Caco-2 (cell line): ENCODE measurements around the gene POLR1A. TPM values are rescaled to one million over a fixed set of nuclear protein-coding genes. Genes with fewer than 3 reads are reported as not detected.

Experiments used
- BruUV-seq: library from RNA; stranded (reverse); fragments of 400-500 nt; replicated peaks from 2 replicates; lab custom pipeline; 2021; lab: Mats Ljungman, UMichigan
- CTCF ChIA-PET: fragments of 300-600 bp; sonication (Branson Sonifier 250); formaldehyde crosslinking; loops from one replicate; lab custom pipeline; 2022; ENCODE audit warnings: antibody characterized with exemption; lab: Charles Lee
- POLR2A ChIA-PET: fragments of 300-600 bp; sonication (Branson Sonifier 250); formaldehyde crosslinking; loops from one replicate; lab custom pipeline; 2022; ENCODE audit warnings: antibody characterized with exemption; lab: Charles Lee
- DNase-seq, 2 experiments: peaks; one replicate each; pipeline versions ENCODE4 v3.0.0 to v3.0.0-alpha.2; 2020 to 2022
- H3K27me3 ChIP-seq: replicated peaks from 2 replicates; pipeline ENCODE4 v1.6.0; 2011; ENCODE audit warnings: low read length; ENCODE audit not compliant: control insufficient read depth, insufficient read depth
- H3K36me3 ChIP-seq: 2 replicates; pipeline ENCODE4 v1.5.1; 2011; ENCODE audit warnings: low read length; ENCODE audit not compliant: control insufficient read depth, insufficient read depth
- H3K4me1 ChIP-seq: fragments of 250-450 bp; sonication (Bioruptor Pico); 2 replicates; pipeline ENCODE4 v1.5.1; 2020; ENCODE audit warnings: mild to moderate bottlenecking
- H3K4me3 ChIP-seq: 2 replicates; pipeline ENCODE4 v1.5.1; 2011; ENCODE audit warnings: low read depth, mild to moderate bottlenecking, control low read depth, low read length
- H3K9me3 ChIP-seq: fragments of 250-450 bp; sonication (Bioruptor Pico); 2 replicates; pipeline ENCODE4 v1.5.1; 2020; ENCODE audit warnings: mild to moderate bottlenecking, moderate library complexity
- H3K27ac Mint-ChIP-seq: one replicate; pipeline ENCODE4 v1.8.0; 2022; ENCODE audit warnings: mixed read lengths; ENCODE audit not compliant: unreplicated experiment
- H3K27me3 Mint-ChIP-seq: one replicate; pipeline ENCODE4 v1.8.0; 2022; ENCODE audit warnings: mixed read lengths; ENCODE audit not compliant: insufficient read depth, unreplicated experiment
- H3K36me3 Mint-ChIP-seq: one replicate; pipeline ENCODE4 v1.8.0; 2022; ENCODE audit warnings: mild to moderate bottlenecking, mixed read lengths; ENCODE audit not compliant: insufficient read depth, unreplicated experiment
- H3K4me1 Mint-ChIP-seq: one replicate; pipeline ENCODE4 v1.8.0; 2022; ENCODE audit warnings: low read depth, mixed read lengths; ENCODE audit not compliant: unreplicated experiment
- H3K4me3 Mint-ChIP-seq: one replicate; pipeline ENCODE4 v1.8.0; 2022; ENCODE audit warnings: mild to moderate bottlenecking, moderate library complexity, mixed read lengths; ENCODE audit not compliant: unreplicated experiment
- H3K9me3 Mint-ChIP-seq: one replicate; pipeline ENCODE4 v1.8.0; 2022; ENCODE audit warnings: mixed read lengths; ENCODE audit not compliant: unreplicated experiment
- CTCF ChIP-seq, 2 experiments: fragments of 200-600 bp in 1 of 2; IDR thresholded peaks; 1 replicate in 1 of 2; 2 replicates in 1 of 2; pipeline versions ENCODE4 v1.5.1 to v1.8.0; 2011 to 2022; ENCODE audit warnings: antibody characterized with exemption in 1 of 2, control low read depth in 1 of 2, inconsistent platforms in 1 of 2, low read depth in 1 of 2, low read length in 1 of 2, mild to moderate bottlenecking in 1 of 2, moderate library complexity in 1 of 2; ENCODE audit not compliant: insufficient read depth in 1 of 2, severe bottlenecking in 1 of 2, unreplicated experiment in 1 of 2
- intact Hi-C: fragments of 100-400 bp; cut with micrococcal nuclease; formaldehyde crosslinking; loops from one replicate; pipeline ENCODE4 v1.10.0; 2022; ENCODE audit not compliant: unreplicated experiment
- total RNA-seq: library from RNA; stranded (reverse); gene quantifications from 2 replicates; pipeline ENCODE4 v1.2.3, GENCODE V29; 2022

POLR1A gene
- total RNA-seq, 1 experiment from 2014 or later, result 73.8 TPM

GRCh38 chr2:86055314-86055713 is 50.4 kb downstream of the POLR1A start:
- Mint-ChIP-seq H3K4me3 (no peak overlapping the region), H3K4me1 (no peaks in the 10 kb centered on the region), H3K9me3 (no peaks in the 10 kb centered on the region), H3K27me3 (no peaks in the 10 kb centered on the region), H3K27ac (no peak overlapping the region), H3K36me3 (peaks cover 71% of the 10 kb centered on the region)
- Histone ChIP-seq H3K9me3 (no peaks in the 10 kb centered on the region), H3K4me3 (no peak overlapping the region), H3K27me3 (no peaks in the 10 kb centered on the region), H3K4me1 (no peaks in the 10 kb centered on the region), H3K36me3 (peaks cover 7% of the 10 kb centered on the region)
- ChIA-PET POLR2A (no interaction called here), CTCF (no interaction called here)
- no peak for TF ChIP-seq CTCF (IDR thresholded peaks at IDR 0.05; ENCODE audit: insufficient read depth in 1 of 2, low read depth in 1 of 2, low read length in 1 of 2, severe bottlenecking in 1 of 2, unreplicated experiment in 1 of 2)
- peak in 1 of 2 experiments; percentile 9 for DNase-seq
- intact Hi-C loops, result no loop called here
- BruUV-seq, result no TSS peak

- CTCF ChIA-PET, result interaction anchor here (1.0 kb wide), 1 partner anchor 227 kb away, joined by 4 read pairs; no protein-coding TSS in a partner anchor
- no peak overlapping the region for H3K27ac Mint-ChIP-seq
- no TSS peak for BruUV-seq
- no peak overlapping the region for H3K4me3 Mint-ChIP-seq
- TF ChIP-seq CTCF (IDR thresholded peaks at IDR 0.05; ENCODE audit: insufficient read depth in 1 of 2, low read depth in 1 of 2, low read length in 1 of 2, severe bottlenecking in 1 of 2, unreplicated experiment in 1 of 2), result no peak
- no peaks in the 10 kb centered on the region for H3K4me1 ChIP-seq
- H3K4me3 ChIP-seq, result no peak overlapping the region
- no peaks in the 10 kb centered on the region for H3K27me3 Mint-ChIP-seq
- no peaks in the 10 kb centered on the region for H3K9me3 ChIP-seq
- H3K27me3 ChIP-seq, result no peaks in the 10 kb centered on the region
- peaks cover 8% of the 10 kb centered on the region for H3K36me3 ChIP-seq
- H3K4me1 Mint-ChIP-seq, result no peaks in the 10 kb centered on the region
- H3K9me3 Mint-ChIP-seq, result no peaks in the 10 kb centered on the region
- intact Hi-C loops, result no loop called here
- H3K36me3 Mint-ChIP-seq, result peaks cover 76% of the 10 kb centered on the region
- peak in 1 of 2 experiments; percentile 18 for DNase-seq
- POLR2A ChIA-PET, result no interaction called here
These were observed 51.1 kb downstream of the POLR1A start for GRCh38 chr2:86054535-86055082.

GRCh38 chr2:86053166-86053565 is 52.5 kb downstream of the POLR1A start:
- Mint-ChIP-seq H3K27ac (no peak overlapping the region), H3K36me3 (peaks cover 78% of the 10 kb centered on the region)
- intact Hi-C loops, result no loop called here

More at GRCh38 chr2:86053166-86053565, 52.5 kb downstream of the POLR1A start:
- H3K4me1 Mint-ChIP-seq, result no peaks in the 10 kb centered on the region
- no peaks in the 10 kb centered on the region for H3K9me3 Mint-ChIP-seq
- no TSS peak for BruUV-seq
- H3K27me3 Mint-ChIP-seq, result no peaks in the 10 kb centered on the region
- Histone ChIP-seq H3K4me1 (no peaks in the 10 kb centered on the region), H3K4me3 (no peak overlapping the region), H3K36me3 (peaks cover 7% of the 10 kb centered on the region), H3K27me3 (no peaks in the 10 kb centered on the region), H3K9me3 (no peaks in the 10 kb centered on the region)
- no peak for TF ChIP-seq CTCF (IDR thresholded peaks at IDR 0.05; ENCODE audit: insufficient read depth in 1 of 2, low read depth in 1 of 2, low read length in 1 of 2, severe bottlenecking in 1 of 2, unreplicated experiment in 1 of 2)
- H3K4me3 Mint-ChIP-seq, result no peak overlapping the region
- CTCF ChIA-PET, result no interaction called here
- POLR2A ChIA-PET, result no interaction called here
- DNase-seq, result peak in 1 of 2 experiments; percentile 7
